ENCODE data around the gene ZNF574. TPM values are rescaled to one million over a fixed set of nuclear protein-coding genes. Genes with fewer than 3 reads are reported as not detected.

Gene ZNF574
- polyA plus RNA-seq, 1 donor, result 10.1 TPM

DNA sequence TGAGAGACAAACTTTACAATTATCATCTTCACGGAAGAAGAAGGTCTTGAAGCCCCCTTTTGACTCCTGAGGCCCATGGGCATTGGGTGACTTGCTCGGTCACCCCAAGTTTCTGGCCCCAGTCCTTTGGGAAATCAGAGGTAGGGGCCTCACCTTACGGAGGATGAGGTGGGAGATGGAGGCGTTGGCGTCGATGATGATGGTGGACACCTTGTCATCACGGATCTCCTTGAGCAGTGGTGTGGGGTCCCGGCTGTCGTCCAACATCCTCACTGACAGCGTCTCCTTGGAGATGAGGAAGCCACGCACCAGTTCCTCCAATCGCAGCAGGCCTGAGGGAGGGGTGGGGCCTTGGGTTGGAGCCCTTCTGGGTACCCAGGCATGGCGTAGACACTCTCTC, 16.8 kb upstream of the ZNF574 start:
- no peak for DNase-seq (ENCODE audit: low read depth)

- no peak for DNase-seq (ENCODE audit: low read depth)
Observed at GRCh38 chr19:42060117-42060516, 15.8 kb upstream of the ZNF574 start.

- DNase-seq (ENCODE audit: low read depth), result no peak
Observed at GRCh38 chr19:42062381-42062780, 13.6 kb upstream of the ZNF574 start.

GRCh38 chr19:42064432-42064831, 11.5 kb upstream of the ZNF574 start:
- no peak for DNase-seq (ENCODE audit: low read depth)

DNA sequence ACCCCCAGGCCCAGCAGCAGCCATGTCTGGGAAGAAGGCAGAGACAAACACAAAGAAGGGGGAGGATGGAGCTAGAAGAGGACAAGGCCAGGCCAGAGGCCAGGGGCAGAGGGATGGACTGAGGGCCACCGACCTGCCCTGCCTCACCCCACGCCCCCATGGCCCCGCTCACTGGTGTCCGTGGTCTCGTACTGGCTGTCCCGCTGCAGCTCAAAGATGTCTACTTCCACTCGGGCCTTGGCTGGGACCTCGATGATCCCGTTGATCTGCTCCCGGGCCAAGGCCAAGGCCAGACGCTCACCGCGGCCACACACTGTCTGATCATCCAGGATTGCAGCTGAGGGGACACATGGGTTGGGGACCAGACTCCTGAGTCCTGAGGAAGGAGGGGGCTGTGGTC, 10.9 kb upstream of the ZNF574 start:
- DNase-seq (ENCODE audit: low read depth), result no peak

DNA sequence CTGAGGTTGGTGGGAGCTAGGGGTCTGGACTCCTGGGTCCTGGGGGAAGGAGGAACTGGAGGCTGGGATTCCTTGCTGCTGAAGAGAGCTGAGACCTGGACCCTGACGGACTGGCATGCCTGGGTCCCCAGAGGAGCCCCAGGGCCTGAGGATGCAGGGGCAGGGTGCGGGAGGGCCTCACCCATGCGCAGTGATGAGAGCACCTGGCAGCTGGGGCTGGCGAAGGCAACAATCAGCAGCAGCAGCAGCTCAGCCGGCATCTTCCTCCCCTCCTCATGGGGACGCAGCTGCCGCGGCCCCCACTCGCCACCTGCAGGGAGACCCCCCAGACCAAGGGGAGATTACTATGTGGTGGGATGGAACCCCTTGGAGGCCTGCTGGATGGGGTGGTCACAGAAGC, 10.5 kb upstream of the ZNF574 start:
- no peak for DNase-seq (ENCODE audit: low read depth)

DNA sequence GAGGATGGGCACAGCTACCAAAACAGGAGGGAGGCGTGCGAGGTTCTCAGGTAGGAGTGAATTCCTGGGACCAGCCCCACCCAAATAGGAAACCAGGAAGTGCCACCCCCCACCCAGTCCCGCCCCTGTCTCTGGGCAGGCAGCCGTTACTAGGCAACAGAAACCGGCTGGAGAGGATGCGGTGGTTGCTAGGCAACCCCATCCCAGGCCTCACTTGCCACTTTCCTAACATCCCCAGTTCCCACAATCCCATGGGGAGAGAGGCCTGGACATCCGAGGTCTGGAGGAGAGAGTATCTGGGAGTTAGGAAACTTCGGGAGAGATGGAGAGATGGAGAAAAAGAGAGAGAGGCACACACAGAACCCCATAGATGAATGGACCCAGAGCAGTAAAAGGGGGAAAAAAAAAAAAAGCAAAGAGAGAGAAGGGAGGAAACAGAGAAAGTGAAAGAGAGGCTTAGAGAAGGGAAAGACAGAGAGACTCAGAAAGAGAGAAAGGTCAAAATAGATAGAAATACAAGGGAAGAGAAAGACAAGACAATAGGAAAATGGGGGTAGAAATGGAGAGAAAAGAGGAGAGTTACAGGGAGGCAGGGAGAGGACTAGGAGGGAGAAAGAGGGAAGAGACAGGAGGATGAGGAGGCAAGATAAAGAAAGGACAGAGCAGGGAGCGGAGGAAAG, 9.8 kb upstream of the ZNF574 start:
- no peak for DNase-seq (ENCODE audit: low read depth)

- DNase-seq (ENCODE audit: low read depth), result no peak
Observed at GRCh38 chr19:42067315-42067888, 8.6 kb upstream of the ZNF574 start.

- no peak for DNase-seq (ENCODE audit: low read depth)
Observed at GRCh38 chr19:42068361-42068755, 7.6 kb upstream of the ZNF574 start.

- no peak for DNase-seq (ENCODE audit: low read depth)
Observed at GRCh38 chr19:42068756-42069571, 7.0 kb upstream of the ZNF574 start.

DNA sequence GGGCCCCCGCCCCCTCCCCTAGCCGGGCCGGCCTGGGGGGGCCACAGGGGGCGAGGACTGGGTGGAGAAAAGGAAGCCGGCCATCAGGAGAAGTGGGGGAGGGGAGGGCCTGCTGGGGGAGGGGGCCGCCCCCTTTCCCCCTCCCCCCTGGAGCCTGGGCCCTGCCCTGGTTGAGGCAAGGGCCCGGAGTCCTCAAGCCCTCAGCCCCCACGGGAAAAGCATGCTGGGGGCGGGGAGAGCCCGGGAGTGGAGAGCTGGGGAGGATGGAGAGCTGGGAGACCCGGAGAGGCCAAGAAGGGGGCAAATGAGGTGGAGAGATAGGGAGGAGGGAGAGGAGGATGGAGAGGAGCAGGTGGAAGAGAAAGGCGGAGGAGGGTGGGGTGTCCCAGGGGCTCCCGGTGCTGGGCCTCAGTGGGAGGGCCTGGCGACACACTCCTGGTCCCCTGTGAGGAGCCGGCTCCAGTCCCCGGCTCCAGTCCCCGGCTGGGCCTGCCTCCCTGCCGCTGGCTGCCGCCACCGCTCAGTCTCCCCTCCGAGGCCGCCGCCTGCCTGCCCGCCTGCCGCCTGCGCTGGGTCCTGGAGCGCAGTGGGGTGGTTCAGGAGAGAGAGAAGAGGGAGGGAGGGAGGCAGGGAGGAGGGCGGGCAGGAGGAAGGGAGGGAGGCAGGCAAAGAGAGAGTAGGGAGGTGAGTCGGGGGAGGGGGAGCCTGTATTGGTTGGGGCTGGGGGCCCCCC, 6.2 kb upstream of the ZNF574 start, which contains the start of gene GRIK5:
Gene GRIK5 (minus strand): TSS at position 588 of the 733 bp plus-strand sequence. CDS start 4,436 bp downstream, outside the sequence.
- no peak for DNase-seq (ENCODE audit: low read depth)

DNA sequence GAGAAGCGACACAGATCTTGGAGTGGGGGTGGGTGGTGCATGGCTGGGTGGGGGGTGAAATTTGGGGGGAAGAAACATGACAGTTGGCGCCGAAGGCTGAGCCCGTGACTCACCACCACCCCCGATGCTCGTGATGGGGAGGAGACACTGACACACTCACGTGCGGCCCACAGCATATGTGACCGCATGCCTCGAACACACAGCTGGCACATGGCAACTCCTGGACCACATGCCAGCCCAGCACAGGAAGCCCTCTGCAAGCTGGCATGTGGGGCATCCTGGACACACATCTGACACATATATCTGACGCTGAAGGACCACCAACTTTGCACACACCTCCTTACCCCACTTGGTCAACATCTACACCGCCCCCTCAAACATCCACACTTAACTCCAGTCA, 4.7 kb upstream of the ZNF574 start:
- DNase-seq (ENCODE audit: low read depth), result no peak

- no peak for DNase-seq (ENCODE audit: low read depth)
Observed at GRCh38 chr19:42074513-42075363, 1.2 kb upstream of the ZNF574 start.

GRCh38 chr19:42075364-42075615, 676 bp upstream of the ZNF574 start:
- no peak for DNase-seq (ENCODE audit: low read depth)

- no peak for DNase-seq (ENCODE audit: low read depth)
Observed at GRCh38 chr19:42076380-42076944, 496 bp downstream of the ZNF574 start.

- DNase-seq (ENCODE audit: low read depth), result no peak
Observed at GRCh38 chr19:42078058-42078457, 2.1 kb downstream of the ZNF574 start.

DNA sequence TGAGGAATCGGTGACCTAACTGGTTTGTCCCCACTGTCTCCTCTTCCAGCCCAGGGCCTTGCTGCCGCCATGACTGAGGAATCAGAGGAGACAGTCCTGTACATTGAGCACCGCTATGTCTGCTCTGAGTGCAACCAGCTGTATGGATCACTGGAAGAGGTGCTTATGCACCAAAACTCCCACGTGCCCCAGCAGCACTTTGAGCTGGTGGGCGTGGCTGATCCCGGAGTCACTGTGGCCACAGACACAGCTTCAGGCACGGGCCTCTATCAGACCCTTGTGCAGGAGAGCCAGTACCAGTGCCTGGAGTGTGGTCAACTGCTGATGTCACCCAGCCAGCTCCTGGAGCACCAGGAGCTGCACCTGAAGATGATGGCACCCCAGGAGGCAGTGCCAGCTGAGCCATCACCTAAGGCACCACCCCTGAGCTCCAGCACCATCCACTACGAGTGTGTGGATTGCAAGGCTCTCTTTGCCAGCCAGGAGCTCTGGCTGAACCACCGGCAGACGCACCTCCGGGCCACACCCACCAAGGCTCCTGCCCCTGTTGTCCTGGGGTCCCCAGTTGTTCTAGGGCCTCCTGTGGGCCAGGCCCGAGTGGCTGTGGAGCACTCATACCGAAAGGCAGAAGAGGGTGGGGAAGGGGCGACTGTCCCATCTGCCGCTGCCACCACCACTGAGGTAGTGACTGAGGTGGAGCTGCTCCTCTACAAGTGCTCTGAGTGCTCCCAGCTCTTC, 2.7 kb downstream of the ZNF574 start:
- no peak for DNase-seq (ENCODE audit: low read depth)

DNA sequence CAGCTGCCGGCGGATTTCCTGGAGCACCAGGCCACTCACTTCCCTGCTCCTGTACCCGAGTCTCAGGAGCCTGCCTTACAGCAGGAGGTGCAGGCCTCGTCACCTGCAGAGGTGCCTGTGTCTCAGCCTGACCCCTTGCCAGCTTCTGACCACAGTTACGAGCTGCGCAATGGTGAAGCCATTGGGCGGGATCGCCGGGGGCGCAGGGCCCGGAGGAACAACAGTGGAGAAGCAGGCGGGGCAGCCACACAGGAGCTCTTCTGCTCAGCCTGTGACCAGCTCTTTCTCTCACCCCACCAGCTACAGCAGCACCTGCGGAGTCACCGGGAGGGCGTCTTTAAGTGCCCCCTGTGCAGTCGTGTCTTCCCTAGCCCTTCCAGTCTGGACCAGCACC, 3.3 kb downstream of the ZNF574 start:
- DNase-seq (ENCODE audit: low read depth), result no peak

DNA sequence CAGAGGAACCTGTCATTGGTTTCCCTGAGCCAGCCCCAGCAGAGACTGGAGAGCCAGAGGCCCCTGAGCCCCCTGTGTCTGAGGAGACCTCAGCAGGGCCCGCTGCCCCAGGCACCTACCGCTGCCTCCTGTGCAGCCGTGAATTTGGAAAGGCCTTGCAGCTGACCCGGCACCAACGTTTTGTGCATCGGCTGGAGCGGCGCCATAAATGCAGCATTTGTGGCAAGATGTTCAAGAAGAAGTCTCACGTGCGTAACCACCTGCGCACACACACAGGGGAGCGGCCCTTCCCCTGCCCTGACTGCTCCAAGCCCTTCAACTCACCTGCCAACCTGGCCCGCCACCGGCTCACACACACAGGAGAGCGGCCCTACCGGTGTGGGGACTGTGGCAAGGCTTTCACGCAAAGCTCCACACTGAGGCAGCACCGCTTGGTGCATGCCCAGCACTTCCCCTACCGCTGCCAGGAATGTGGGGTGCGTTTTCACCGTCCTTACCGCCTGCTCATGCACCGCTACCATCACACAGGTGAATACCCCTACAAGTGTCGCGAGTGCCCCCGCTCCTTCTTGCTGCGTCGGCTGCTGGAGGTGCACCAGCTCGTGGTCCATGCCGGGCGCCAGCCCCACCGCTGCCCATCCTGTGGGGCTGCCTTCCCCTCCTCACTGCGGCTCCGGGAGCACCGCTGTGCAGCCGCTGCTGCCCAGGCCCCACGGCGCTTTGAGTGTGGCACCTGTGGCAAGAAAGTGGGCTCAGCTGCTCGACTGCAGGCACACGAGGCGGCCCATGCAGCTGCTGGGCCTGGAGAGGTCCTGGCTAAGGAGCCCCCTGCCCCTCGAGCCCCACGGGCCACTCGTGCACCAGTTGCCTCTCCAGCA, 4.2 kb downstream of the ZNF574 start:
- no peak for DNase-seq (ENCODE audit: low read depth)

Measured in forelimb muscle (tissue), 1 donor.